NCI-H2107 treated with DMSO at 0.1 percent for 48 hours (cell line): ENCODE results near the gene OXT.
"Not testable (repeated sequence)": the region's sequence is repeated elsewhere in the genome, so short reads cannot be mapped to it uniquely, and the experiment has no call there.

ENCODE experiments used
- DNase-seq: peaks from one replicate; lab custom pipeline; 2025; ENCODE audit not compliant: unreplicated experiment; lab: John Stamatoyannopoulos, UW

Gene OXT

GRCh38 chr20:3047486-3048419 lies 23.7 kb upstream of the OXT start:
- no peak for DNase-seq

- peak; percentile 13 for DNase-seq
These were observed 19.9 kb upstream of the OXT start for GRCh38 chr20:3051385-3052019.

GRCh38 chr20:3059489-3059888 lies 11.9 kb upstream of the OXT start:
- no peak for DNase-seq

GRCh38 chr20:3064119-3064518 lies 7.3 kb upstream of the OXT start:
- not testable (repeated sequence) for DNase-seq

- no peak for DNase-seq
These were observed 4.0 kb upstream of the OXT start for GRCh38 chr20:3067139-3068014.

GRCh38 chr20:3068075-3068474 lies 3.3 kb upstream of the OXT start:
- no peak for DNase-seq

- peak; percentile 78 for DNase-seq
These were observed 2.2 kb upstream of the OXT start for GRCh38 chr20:3068986-3069900.

GRCh38 chr20:3070725-3071124 lies 695 bp upstream of the OXT start:
- DNase-seq = no peak

GRCh38 chr20:3071266-3071609 lies 182 bp upstream of the OXT start:
- DNase-seq = no peak

- DNase-seq = no peak
These were observed 1.3 kb downstream of the OXT start for GRCh38 chr20:3072530-3073250.

- DNase-seq = peak; percentile 22
These were observed 1.8 kb downstream of the OXT start for GRCh38 chr20:3073251-3073643.

GRCh38 chr20:3074812-3075211 lies 3.4 kb downstream of the OXT start:
- no peak for DNase-seq

- DNase-seq = not testable (repeated sequence)
These were observed 3.9 kb downstream of the OXT start for GRCh38 chr20:3075315-3075714.

- no peak for DNase-seq
These were observed 6.3 kb downstream of the OXT start for GRCh38 chr20:3077618-3078134.

- DNase-seq = no peak
These were observed 9.5 kb downstream of the OXT start for GRCh38 chr20:3080939-3081388.

GRCh38 chr20:3081641-3082040 lies 10.2 kb downstream of the OXT start:
- DNase-seq = no peak

- no peak for DNase-seq
These were observed 11.0 kb downstream of the OXT start for GRCh38 chr20:3082306-3082951.

- no peak for DNase-seq
These were observed 11.8 kb downstream of the OXT start for GRCh38 chr20:3082955-3083952.
